OCI-LY3 (cell line): ENCODE results near the gene FAM222B.

Experiments
- CTCF ChIP-seq: fragments of 200-600, 300-600 bp; sonication (generic); IDR thresholded peaks from 2 replicates; pipeline ENCODE4 v1.5.1; 2014; ENCODE audit warnings: antibody characterized with exemption, low read length, low read depth
- EZH2phosphoT487 ChIP-seq: fragments of 200-600 bp; shearing (Covaris generic); IDR thresholded peaks from 2 replicates; pipeline ENCODE4 v1.6.1; 2018; ENCODE audit warnings: antibody characterized with exemption, mixed run types, low read depth

GRCh38 chr17:28855336-28855679, 12.7 kb upstream of the FAM222B start:
- TF ChIP-seq CTCF (no peak), EZH2phosphoT487 (no peak)
